B cell (primary cell): ENCODE data around the gene CDK19.

Experiments
- EZH2 ChIP-seq: IDR thresholded peaks from 2 replicates; pipeline ENCODE4 v1.6.1; 2012; ENCODE audit warnings: borderline replicate concordance, low read depth, mild to moderate bottlenecking, moderate library complexity, low read length; ENCODE audit not compliant: insufficient read depth, poor library complexity, severe bottlenecking
- TF ChIP-seq, protein P1 (sequence below): fragments of 200-600 bp; IDR thresholded peaks from one replicate; pipeline ENCODE4 v1.8.0; 2022; ENCODE audit warnings: antibody characterized with exemption, mild to moderate bottlenecking

DNA sequence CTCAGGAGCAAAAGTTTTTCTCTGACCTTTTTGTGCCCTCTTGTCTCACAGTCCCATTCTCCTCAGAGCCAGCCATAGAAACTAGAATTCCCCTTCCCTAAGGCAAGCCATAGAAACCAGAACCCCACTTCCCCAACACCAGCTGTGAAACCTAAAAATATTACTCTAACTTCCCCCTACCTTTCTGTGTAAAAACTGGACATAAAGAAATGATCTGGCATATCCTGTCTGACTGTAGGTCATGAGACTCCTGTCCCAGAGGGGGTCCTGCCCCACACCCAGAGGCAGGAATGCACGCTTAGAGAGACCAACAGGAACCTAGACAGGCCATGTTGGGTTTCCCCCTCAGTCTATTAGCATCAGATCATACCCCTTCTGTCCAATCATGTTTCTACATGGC lies 198.2 kb downstream of the CDK19 start:
- TF ChIP-seq, protein P1, sequence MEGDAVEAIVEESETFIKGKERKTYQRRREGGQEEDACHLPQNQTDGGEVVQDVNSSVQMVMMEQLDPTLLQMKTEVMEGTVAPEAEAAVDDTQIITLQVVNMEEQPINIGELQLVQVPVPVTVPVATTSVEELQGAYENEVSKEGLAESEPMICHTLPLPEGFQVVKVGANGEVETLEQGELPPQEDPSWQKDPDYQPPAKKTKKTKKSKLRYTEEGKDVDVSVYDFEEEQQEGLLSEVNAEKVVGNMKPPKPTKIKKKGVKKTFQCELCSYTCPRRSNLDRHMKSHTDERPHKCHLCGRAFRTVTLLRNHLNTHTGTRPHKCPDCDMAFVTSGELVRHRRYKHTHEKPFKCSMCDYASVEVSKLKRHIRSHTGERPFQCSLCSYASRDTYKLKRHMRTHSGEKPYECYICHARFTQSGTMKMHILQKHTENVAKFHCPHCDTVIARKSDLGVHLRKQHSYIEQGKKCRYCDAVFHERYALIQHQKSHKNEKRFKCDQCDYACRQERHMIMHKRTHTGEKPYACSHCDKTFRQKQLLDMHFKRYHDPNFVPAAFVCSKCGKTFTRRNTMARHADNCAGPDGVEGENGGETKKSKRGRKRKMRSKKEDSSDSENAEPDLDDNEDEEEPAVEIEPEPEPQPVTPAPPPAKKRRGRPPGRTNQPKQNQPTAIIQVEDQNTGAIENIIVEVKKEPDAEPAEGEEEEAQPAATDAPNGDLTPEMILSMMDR = no peak
- TF ChIP-seq EZH2 = no peak
